GM12872 (cell line): Measurements from ENCODE around the gene GLT1D1.

Experiments
- CTCF ChIP-seq: IDR thresholded peaks from 3 replicates; pipeline ENCODE4 v1.5.1; 2011; ENCODE audit warnings: low read depth, mild to moderate bottlenecking, low read length, moderate library complexity; ENCODE audit not compliant: insufficient read depth

Gene GLT1D1

GRCh38 chr12:128989287-128989686, 136.0 kb downstream of the GLT1D1 start:
- no peak for TF ChIP-seq CTCF

- TF ChIP-seq CTCF, result no peak
These were observed 138.4 kb downstream of the GLT1D1 start for GRCh38 chr12:128991716-128992115.

GRCh38 chr12:128992116-128992515, 138.8 kb downstream of the GLT1D1 start:
- TF ChIP-seq CTCF, result no peak

GRCh38 chr12:128992550-128992949, 139.3 kb downstream of the GLT1D1 start:
- TF ChIP-seq CTCF, result no peak

- TF ChIP-seq CTCF, result no peak
These were observed 141.6 kb downstream of the GLT1D1 start for GRCh38 chr12:128994856-128995255.

- no peak for TF ChIP-seq CTCF
These were observed 142.3 kb downstream of the GLT1D1 start for GRCh38 chr12:128995619-128996018.

GRCh38 chr12:129001826-129002225, 148.5 kb downstream of the GLT1D1 start:
- no peak for TF ChIP-seq CTCF

- no peak for TF ChIP-seq CTCF
These were observed 149.1 kb downstream of the GLT1D1 start for GRCh38 chr12:129002427-129002826.
